Thyroid gland (tissue), 4 donors: ENCODE data around the gene AGTPBP1. TPM values are rescaled to one million over a fixed set of nuclear protein-coding genes. Genes with fewer than 3 reads are reported as not detected.
A peak's percentile ranks its signal among the peaks of the same experiment; 100 is the strongest.

Source experiments
- DNase-seq, 2 donors: peaks; one replicate each; pipeline ENCODE4 v3.0.0-alpha.2; 2019
- H3K27ac ChIP-seq, 3 donors: fragments of 200-600 bp; sonication (generic); 1 replicate in 2 of 3; 2 replicates in 1 of 3; pipeline ENCODE4 v1.5.1; 2016 to 2019; ENCODE audit warnings: mild to moderate bottlenecking in 1 of 3, moderate library complexity in 1 of 3
- H3K27me3 ChIP-seq: fragments of 200-600 bp; sonication (generic); one replicate; pipeline ENCODE4 v1.5.1; 2019
- H3K36me3 ChIP-seq, 2 donors: fragments of 200-600 bp; sonication (generic); one replicate each; pipeline ENCODE4 v1.5.1; 2016 to 2019
- H3K4me1 ChIP-seq, 2 donors: fragments of 200-600 bp; sonication (generic); one replicate each; pipeline ENCODE4 v1.5.1; 2017 to 2019
- H3K4me3 ChIP-seq, 3 donors: fragments of 200-600 bp; sonication (generic); replicated peaks in 1 of 3; 1 replicate in 2 of 3; 2 replicates in 1 of 3; pipeline ENCODE4 v1.5.1; 2016; ENCODE audit warnings: mild to moderate bottlenecking in 1 of 3
- H3K9me3 ChIP-seq: fragments of 200-600 bp; sonication (generic); one replicate; pipeline ENCODE4 v1.5.1; 2017
- CTCF ChIP-seq, 6 experiments: fragments of 200-600 bp in 3 of 6; fragments of 450-650 bp in 3 of 6; sonication (generic) in 3 of 6; IDR thresholded peaks; one replicate each; pipeline ENCODE4 v1.5.1; 2016 to 2019; ENCODE audit warnings: antibody characterized with exemption in 6 of 6, mild to moderate bottlenecking in 2 of 6, inconsistent platforms in 1 of 6, moderate library complexity in 1 of 6
- POLR2A ChIP-seq, 2 donors: fragments of 450-650 bp; IDR thresholded peaks; one replicate each; pipeline ENCODE4 v1.6.1; 2017; ENCODE audit warnings: antibody characterized with exemption in 2 of 2, mild to moderate bottlenecking in 2 of 2, moderate library complexity in 1 of 2
- WGBS, 2 donors: methylation state at CpG; one replicate each; pipeline ENCODE4 v1.1.5; 2017; 5-methylcytosine and 5-hydroxymethylcytosine counted together
- intact Hi-C: fragments of 100-400 bp; cut with DNase I; formaldehyde crosslinking; loops from one replicate; pipeline ENCODE4 v1.15.1; 2023
- total RNA-seq, 4 donors: library from RNA; depleted of rRNA; stranded (reverse); fragments of >200 nt; gene quantifications; one replicate each; pipeline ENCODE4 v1.2.3, GENCODE V29; 2016

AGTPBP1 gene
- total RNA-seq, 4 donors from 2014 or later, result 18.2 to 23.3 (median 22.0) TPM

GRCh38 chr9:85631809-85632208 lies 109.9 kb downstream of the AGTPBP1 start:
- Histone ChIP-seq H3K9me3 (no peaks in the 10 kb centered on the region), H3K4me1 (no peaks in the 10 kb centered on the region), H3K4me3 (no peak overlapping the region), H3K36me3 (peaks cover 0 to 5% of the 10 kb centered on the region in 2 donors), H3K27me3 (no peaks in the 10 kb centered on the region), H3K27ac (no peak overlapping the region)
- WGBS, 2 donors, result 98 to 99% methylated on average over 1 of the region's 1 CpG
- no peak for TF ChIP-seq POLR2A (IDR thresholded peaks at IDR 0.05)
- no peak for TF ChIP-seq CTCF (IDR thresholded peaks at IDR 0.05)
- intact Hi-C loops, result no loop called here
- no peak for DNase-seq

- Histone ChIP-seq H3K9me3 (no peaks in the 10 kb centered on the region), H3K4me1 (no peaks in the 10 kb centered on the region), H3K4me3 (no peak overlapping the region), H3K36me3 (peaks cover 0 to 5% of the 10 kb centered on the region in 2 donors), H3K27me3 (no peaks in the 10 kb centered on the region), H3K27ac (no peak overlapping the region)
- intact Hi-C loops, result no loop called here
- TF ChIP-seq CTCF (IDR thresholded peaks at IDR 0.05) (no peak), POLR2A (IDR thresholded peaks at IDR 0.05) (no peak)
- DNase-seq, result no peak
- WGBS, 2 donors, result 100% methylated on average over 1 of the region's 1 CpG
Observed at GRCh38 chr9:85630676-85631075, 111.1 kb downstream of the AGTPBP1 start.

GRCh38 chr9:85617141-85617670 lies 124.5 kb downstream of the AGTPBP1 start:
- Histone ChIP-seq H3K4me1 (no peaks in the 10 kb centered on the region), H3K9me3 (no peaks in the 10 kb centered on the region), H3K4me3 (no peak overlapping the region), H3K36me3 (no peaks in the 10 kb centered on the region), H3K27ac (no peak overlapping the region), H3K27me3 (no peaks in the 10 kb centered on the region)
- no peak for DNase-seq
- TF ChIP-seq CTCF (IDR thresholded peaks at IDR 0.05) (no peak), POLR2A (IDR thresholded peaks at IDR 0.05) (no peak)
- intact Hi-C loops, result loop anchor here (10.0 kb wide), 1 partner anchor 1222 kb away; no protein-coding TSS in a partner anchor
- WGBS, 2 donors, result 90 to 92% methylated on average over 1 of the region's 1 CpG

GRCh38 chr9:85615792-85616191 lies 126.0 kb downstream of the AGTPBP1 start:
- no peak overlapping the region for H3K4me3 ChIP-seq
- no peaks in the 10 kb centered on the region for H3K9me3 ChIP-seq
- no peak for TF ChIP-seq CTCF (IDR thresholded peaks at IDR 0.05)
- no peak for TF ChIP-seq POLR2A (IDR thresholded peaks at IDR 0.05)
- no peak overlapping the region for H3K27ac ChIP-seq
- no peaks in the 10 kb centered on the region for H3K36me3 ChIP-seq
- H3K27me3 ChIP-seq, result no peaks in the 10 kb centered on the region
- no peak for DNase-seq
- intact Hi-C loops, result loop anchor here (10.0 kb wide), 1 partner anchor 1221 kb away; no protein-coding TSS in a partner anchor
- 94 to 95% methylated on average over 1 of the region's 1 CpG for WGBS, 2 donors
- no peaks in the 10 kb centered on the region for H3K4me1 ChIP-seq

GRCh38 chr9:85610074-85610860 lies 131.5 kb downstream of the AGTPBP1 start:
- TF ChIP-seq CTCF (IDR thresholded peaks at IDR 0.05) (peak; percentile 60 to 85 (median 72)), POLR2A (IDR thresholded peaks at IDR 0.05) (no peak)
- Histone ChIP-seq H3K9me3 (no peaks in the 10 kb centered on the region), H3K27me3 (no peaks in the 10 kb centered on the region), H3K36me3 (no peaks in the 10 kb centered on the region), H3K4me1 (peaks cover 0 to 3% of the 10 kb centered on the region in 2 donors), H3K4me3 (no peak overlapping the region), H3K27ac (no peak overlapping the region)
- WGBS, 2 donors, result 44 to 48% methylated on average over 4 of the region's 4 CpGs
- intact Hi-C loops, result loop anchor here (10.0 kb wide), 1 partner anchor 1215 kb away; no protein-coding TSS in a partner anchor
- peak; percentile 18 to 20 for DNase-seq
